SW480 (cell line): ENCODE results near the gene PALD1.
"Not testable (repeated sequence)": the region's sequence is repeated elsewhere in the genome, so short reads cannot be mapped to it uniquely, and the experiment has no call there.

Experiments
- DNase-seq: peaks from one replicate; pipeline ENCODE4 v3.0.0-alpha.2; 2016; ENCODE audit warnings: low spot score

The PALD1 gene

DNA sequence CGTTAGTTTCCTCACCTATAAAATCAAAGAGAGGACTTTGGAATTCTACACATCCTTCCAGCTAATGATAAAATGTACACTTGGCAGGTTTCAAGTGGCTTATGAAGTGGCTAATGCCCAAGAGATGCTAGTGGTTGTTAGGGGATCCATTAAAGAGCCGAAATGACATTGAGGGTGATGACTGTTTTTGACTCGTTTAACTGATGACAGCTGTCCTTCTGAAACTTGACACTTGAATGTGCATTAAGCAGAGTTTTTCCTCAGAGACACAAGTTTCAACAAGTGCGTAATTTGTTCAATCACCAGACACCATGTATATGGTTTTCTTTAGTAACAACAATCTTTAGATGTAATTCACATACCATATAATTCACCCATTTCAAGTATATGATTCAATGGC, 125.5 kb downstream of the PALD1 start:
- no peak for DNase-seq

DNA sequence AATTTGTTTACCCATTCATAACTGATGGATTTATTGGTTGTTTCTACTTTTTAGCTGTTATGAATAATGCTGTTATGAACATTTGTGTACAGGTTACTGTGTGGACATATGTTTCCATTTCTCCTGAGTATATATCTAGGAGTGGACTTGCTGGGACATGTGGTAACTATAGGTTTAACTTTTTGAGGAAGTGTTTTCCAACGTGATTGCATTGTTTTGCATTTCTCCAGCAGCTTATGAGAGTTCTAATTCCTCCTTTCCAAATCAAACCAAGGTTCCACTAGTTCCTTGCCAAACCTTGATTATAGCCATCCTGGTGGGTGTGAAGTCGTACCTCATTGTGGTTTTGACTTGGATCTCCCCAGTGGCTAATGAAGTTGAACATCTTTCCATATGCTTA, 126.6 kb downstream of the PALD1 start:
- no peak for DNase-seq

DNA sequence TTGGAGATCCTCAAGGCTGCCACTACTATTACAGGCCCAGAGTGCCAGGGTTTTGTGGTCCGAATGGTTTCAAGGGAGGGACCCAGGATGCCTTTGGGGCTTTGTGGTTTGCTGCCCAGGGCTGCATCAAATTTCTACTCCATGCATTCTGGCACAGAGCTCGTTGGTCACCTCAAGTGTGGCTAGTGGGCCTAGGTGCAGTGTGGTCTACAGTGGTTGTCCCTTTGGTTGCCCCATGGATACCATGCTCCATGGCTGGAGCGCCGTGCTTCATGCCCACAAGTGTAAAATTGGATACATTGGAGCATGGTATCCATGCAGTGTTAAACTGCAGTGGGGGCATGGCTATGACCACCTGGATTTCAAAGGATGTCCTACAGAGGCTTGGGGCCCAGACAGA, 129.4 kb downstream of the PALD1 start:
- no peak for DNase-seq

DNA sequence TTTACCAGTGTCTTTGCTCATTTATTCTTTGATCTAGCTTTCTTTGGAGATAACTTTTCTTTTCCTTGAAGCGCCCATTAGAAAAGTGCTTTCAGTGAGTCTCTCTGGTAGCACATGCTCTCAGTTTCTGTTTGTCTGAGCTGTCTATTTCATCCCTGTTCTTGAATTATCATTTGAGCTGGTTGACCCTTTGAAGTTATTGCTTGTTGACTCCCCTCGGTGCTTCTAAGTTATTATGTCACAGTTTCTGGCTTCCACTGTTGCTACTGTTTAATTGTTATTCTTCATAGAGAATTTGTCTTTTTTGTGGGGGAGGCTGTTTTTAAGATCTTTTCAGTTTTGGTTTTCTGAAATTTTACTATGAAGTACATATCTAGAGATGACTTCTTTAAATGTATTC, 135.4 kb downstream of the PALD1 start:
- no peak for DNase-seq

DNA sequence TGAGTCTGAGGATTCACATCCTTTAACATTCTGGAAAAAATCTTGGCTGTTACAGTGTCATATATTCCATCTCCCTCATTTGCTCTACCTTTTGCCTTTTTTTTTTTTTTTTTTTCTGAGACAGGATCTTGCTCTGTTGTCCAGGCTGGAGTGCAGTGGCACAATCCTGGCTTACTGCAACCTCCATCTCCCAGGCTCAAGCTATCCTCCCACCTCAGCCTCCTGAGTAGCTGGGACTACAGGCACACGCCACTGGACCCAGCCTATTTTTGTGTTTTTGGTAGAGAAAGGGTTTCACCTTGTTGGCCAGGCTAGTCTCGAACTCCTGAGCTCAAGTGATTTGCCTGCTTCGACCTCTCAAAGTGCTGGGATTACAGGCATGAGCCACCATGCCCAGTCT, 135.8 kb downstream of the PALD1 start:
- DNase-seq: not testable (repeated sequence)

DNA sequence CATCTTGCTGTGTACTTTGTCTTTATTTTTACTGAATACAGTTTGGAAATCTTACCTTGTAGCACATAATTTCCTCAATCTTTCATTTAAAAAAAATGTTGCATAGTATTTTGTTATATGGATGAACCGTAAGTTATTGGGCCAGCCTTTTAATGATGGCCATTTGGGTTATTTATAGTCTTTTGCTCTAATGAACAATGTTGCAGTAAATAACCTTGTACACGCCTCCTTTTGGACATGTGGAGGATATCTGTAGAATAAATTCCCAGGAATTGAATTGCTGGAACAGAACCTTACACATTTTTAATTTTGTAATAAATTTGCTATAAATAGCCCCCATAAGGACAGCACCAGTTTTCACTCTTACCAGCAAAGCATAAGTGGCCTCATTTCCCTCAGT, 136.6 kb downstream of the PALD1 start:
- no peak for DNase-seq

DNA sequence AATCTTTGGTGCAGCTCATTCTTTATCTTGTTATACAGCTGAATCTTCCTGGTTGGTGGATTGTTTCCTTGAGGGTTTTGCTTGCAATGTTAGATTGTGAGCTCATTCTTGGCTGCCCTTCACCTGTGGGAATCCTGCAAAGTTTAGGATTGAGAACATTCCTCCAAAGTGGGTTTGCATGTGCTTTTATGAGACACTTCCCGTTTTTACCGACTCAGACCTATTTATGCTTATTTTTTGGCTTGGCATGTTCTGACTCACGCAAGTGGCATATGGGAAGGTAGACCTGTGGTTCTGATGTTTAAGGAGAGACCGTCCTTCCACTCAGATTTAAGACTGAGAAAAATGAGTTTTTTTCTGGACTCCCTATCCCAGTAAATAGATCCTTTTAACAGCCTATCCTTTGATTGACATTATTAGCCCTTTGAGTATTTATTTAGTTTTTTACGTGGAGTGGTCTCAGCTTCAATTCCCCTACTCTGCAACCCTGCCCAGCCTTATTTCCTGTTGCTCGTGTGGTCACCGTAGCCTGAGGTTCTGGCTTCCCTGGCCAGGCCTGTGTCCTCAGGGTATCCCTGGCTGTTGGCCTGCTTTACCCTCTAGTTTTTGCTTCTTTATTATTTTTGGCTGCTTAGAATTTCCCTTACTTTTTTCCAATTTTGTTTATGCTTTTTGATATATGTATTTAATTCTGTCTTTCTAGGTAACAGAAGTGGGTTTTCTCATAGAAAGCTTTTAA, 137.4 kb downstream of the PALD1 start:
- no peak for DNase-seq

DNA sequence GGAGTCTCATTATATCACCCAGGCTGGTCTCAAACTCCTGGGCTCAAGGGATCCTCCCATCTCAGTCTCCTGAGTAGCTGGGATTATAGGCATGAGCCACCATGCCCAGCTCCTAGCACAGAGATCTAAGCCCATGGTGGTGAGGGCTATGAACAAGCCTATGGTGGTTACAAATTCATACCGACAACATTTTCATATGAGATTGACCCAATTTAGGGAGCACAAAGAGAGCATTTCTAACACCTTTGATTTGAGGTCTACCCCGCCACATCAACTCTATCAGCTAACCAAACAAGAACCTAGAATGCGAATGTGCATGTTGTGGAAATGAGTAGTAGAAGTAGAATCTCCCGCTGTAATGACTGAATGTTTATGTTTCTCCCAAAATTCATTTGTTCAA, 138.2 kb downstream of the PALD1 start:
- no peak for DNase-seq
